K562 (cell line): ENCODE results near the gene CSF1R. TPM values are rescaled to one million over a fixed set of nuclear protein-coding genes. Genes with fewer than 3 reads are reported as not detected.

ENCODE experiments used
- ATAC-seq: fragments of 200-7000 bp; cut with Tn5 transposase; 3 replicates; pipeline ENCODE4 v1.9.1; 2020; ENCODE audit warnings: moderate library complexity
- BruUV-seq: library from RNA; stranded (reverse); fragments of 400-500 nt; replicated peaks from 2 replicates; lab custom pipeline; 2021; lab: Mats Ljungman, UMichigan
- CTCF ChIA-PET: fragments of 300-600 bp; formaldehyde crosslinking; extraction: SDS; loops from one replicate; lab custom pipeline; 2021; ENCODE audit warnings: low intra/inter-chr PET ratio; lab: Yijun Ruan, JAX
- POLR2A ChIA-PET: fragments of 300-600, 350-650 bp; sonication (Branson Sonifier 250); formaldehyde crosslinking; extraction: SDS; loops from one replicate; lab custom pipeline; 2021; ENCODE audit warnings: antibody characterized with exemption, inconsistent platforms; lab: Yijun Ruan, JAX
- DNase-seq, 4 experiments: peaks; one replicate each; pipeline versions ENCODE4 v3.0.0 to v3.0.0-alpha.2; 2011 to 2018; ENCODE audit warnings: low spot score in 3 of 4, mixed read lengths in 3 of 4; ENCODE audit errors: extremely low read depth in 1 of 4
- FAIRE-seq: peaks from 2 replicates; lab custom pipeline; 2011; peaks lifted over from hg19 to GRCh38; lab: Jason Lieb, UNC
- H2AFZ ChIP-seq: 2 replicates; pipeline ENCODE4 v1.6.0; 2011; ENCODE audit warnings: low read depth, low read length, control low read depth, inconsistent platforms
- H3K27ac ChIP-seq: fragments of 200-600 bp; 3 replicates; pipeline ENCODE4 v1.8.0; 2011; ENCODE audit warnings: low read depth, mild to moderate bottlenecking, control low read depth, inconsistent platforms, low read length, moderate library complexity, mixed read lengths; ENCODE audit errors: extremely low read depth
- H3K27me3 ChIP-seq, 2 experiments: fragments of 300-600 bp in 1 of 2; 2 replicates in 1 of 2; 3 replicates in 1 of 2; pipeline versions ENCODE4 v1.6.0 to v1.8.0; 2011; ENCODE audit warnings: inconsistent platforms in 2 of 2, low read length in 2 of 2, mild to moderate bottlenecking in 1 of 2, mixed read lengths in 1 of 2, moderate library complexity in 1 of 2; ENCODE audit not compliant: control insufficient read depth in 2 of 2, insufficient read depth in 2 of 2
- H3K36me3 ChIP-seq: fragments of 300-600 bp; 3 replicates; pipeline ENCODE4 v1.8.0; 2011; ENCODE audit warnings: mild to moderate bottlenecking, low read length, inconsistent platforms; ENCODE audit not compliant: control insufficient read depth, insufficient read depth
- H3K4me1 ChIP-seq, 2 experiments: fragments of 200-600 bp in 1 of 2; replicated peaks in 1 of 2; 2 replicates in 1 of 2; 3 replicates in 1 of 2; pipeline versions ENCODE4 v1.5.1 to v1.8.0; 2011; ENCODE audit warnings: inconsistent platforms in 2 of 2, low read length in 2 of 2, mild to moderate bottlenecking in 1 of 2, mixed read lengths in 1 of 2, moderate library complexity in 1 of 2; ENCODE audit not compliant: control insufficient read depth in 2 of 2, insufficient read depth in 2 of 2
- H3K4me2 ChIP-seq: 2 replicates; pipeline ENCODE4 v1.6.1; 2011; ENCODE audit warnings: low read length, control low read depth, inconsistent platforms, mixed read lengths; ENCODE audit not compliant: insufficient read depth
- H3K4me3 ChIP-seq: fragments of 200-600 bp; sonication (generic), shearing (Covaris generic); 2 replicates; pipeline ENCODE4 v1.5.1; 2016; ENCODE audit warnings: control low read depth, inconsistent platforms
- H3K79me2 ChIP-seq: fragments of 200-600 bp; 3 replicates; pipeline ENCODE4 v1.8.0; 2011; ENCODE audit warnings: low read length, inconsistent platforms; ENCODE audit not compliant: control insufficient read depth, insufficient read depth
- H3K9ac ChIP-seq, 2 experiments: 2 replicates each; pipeline versions ENCODE4 v1.6.0 to v1.6.1; 2011; ENCODE audit warnings: low read depth in 2 of 2, low read length in 2 of 2, control low read depth in 1 of 2, inconsistent platforms in 1 of 2, mild to moderate bottlenecking in 1 of 2, mixed read lengths in 1 of 2; ENCODE audit not compliant: insufficient read depth in 1 of 2
- H3K9me1 ChIP-seq: one replicate; pipeline ENCODE4 v1.6.0; 2011; ENCODE audit warnings: inconsistent platforms, mild to moderate bottlenecking, low read length, moderate library complexity; ENCODE audit not compliant: control insufficient read depth, insufficient read depth
- H3K9me3 ChIP-seq: replicated peaks from 2 replicates; pipeline ENCODE4 v1.5.1; 2011; ENCODE audit warnings: low read depth, low read length, inconsistent platforms; ENCODE audit not compliant: control insufficient read depth, insufficient read depth
- H4K20me1 ChIP-seq: replicated peaks from 2 replicates; pipeline ENCODE4 v1.6.1; 2011; ENCODE audit warnings: low read length, inconsistent platforms, mixed read lengths; ENCODE audit not compliant: control insufficient read depth, insufficient read depth
- CGGBP1 ChIP-seq: fragments of 250-450 bp; sonication (Bioruptor Pico); IDR thresholded peaks from 2 replicates; pipeline ENCODE4 v1.9.0; 2021; ENCODE audit warnings: mild to moderate bottlenecking
- CSDE1 ChIP-seq, 2 experiments: fragments of 450-650 bp; IDR thresholded peaks; 2 replicates each; pipeline ENCODE4 v1.6.1; 2016; ENCODE audit warnings: mild to moderate bottlenecking in 1 of 2
- CTBP1 ChIP-seq: fragments of 450-650 bp; IDR thresholded peaks from 2 replicates; pipeline ENCODE4 v1.6.1; 2016; ENCODE audit warnings: borderline replicate concordance
- DPF2 ChIP-seq: fragments of 450-650 bp; IDR thresholded peaks from 2 replicates; pipeline ENCODE4 v1.6.1; 2016
- ETV5 ChIP-seq: sonication (generic); formaldehyde crosslinking; IDR thresholded peaks from 2 replicates; pipeline ENCODE4 v1.4.0; 2020; ENCODE audit warnings: low read depth, mild to moderate bottlenecking, missing genetic modification reagents
- GTF3C2 ChIP-seq: IDR thresholded peaks from 3 replicates; pipeline ENCODE4 v1.6.1; 2011; ENCODE audit warnings: borderline replicate concordance, mild to moderate bottlenecking, moderate library complexity; ENCODE audit not compliant: insufficient read length; ENCODE audit errors: extremely low read depth
- KAT8 ChIP-seq: fragments of 450-650 bp; IDR thresholded peaks from 2 replicates; pipeline ENCODE4 v1.6.1; 2016; ENCODE audit warnings: low read depth, mild to moderate bottlenecking
- OTX1 ChIP-seq: fragments of 450-650 bp; formaldehyde crosslinking; IDR thresholded peaks from 2 replicates; pipeline ENCODE4 v1.4.0; 2022; ENCODE audit warnings: mild to moderate bottlenecking
- PKNOX1 ChIP-seq: fragments of 450-650 bp; IDR thresholded peaks from 2 replicates; pipeline ENCODE4 v1.6.1; 2016
- PRPF4 ChIP-seq: fragments of 200-400 bp; formaldehyde crosslinking; IDR thresholded peaks from one replicate; pipeline ENCODE4 v1.6.1; 2017; ENCODE audit warnings: low read length, low read depth, mild to moderate bottlenecking; ENCODE audit not compliant: insufficient read depth, poor library complexity, severe bottlenecking
- RAD21 ChIP-seq, 2 experiments: fragments of 250-450 bp in 1 of 2; fragments of 450-650 bp in 1 of 2; sonication (Bioruptor Pico) in 1 of 2; formaldehyde crosslinking in 1 of 2; IDR thresholded peaks in 1 of 2; conservative IDR thresholded peaks in 1 of 2; 2 replicates each; pipeline versions ENCODE4 v1.4.0 to v1.8.0; 2020 to 2022; ENCODE audit warnings: mild to moderate bottlenecking in 2 of 2, moderate library complexity in 1 of 2
- WHSC1 ChIP-seq: IDR thresholded peaks from one replicate; pipeline ENCODE4 v1.6.1; 2012; ENCODE audit warnings: low read length, control low read depth, inconsistent platforms
- YY1 ChIP-seq, 3 experiments: IDR thresholded peaks; 2 replicates each; pipeline ENCODE4 v1.6.1; 2011; ENCODE audit warnings: low read length in 2 of 3, mild to moderate bottlenecking in 2 of 3, moderate library complexity in 2 of 3, borderline replicate concordance in 1 of 3, control low read depth in 1 of 3, low read depth in 1 of 3; ENCODE audit not compliant: insufficient read depth in 3 of 3, insufficient replicate concordance in 2 of 3, control insufficient read depth in 1 of 3, insufficient read length in 1 of 3; ENCODE audit errors: extremely low read depth in 1 of 3
- ZKSCAN3 ChIP-seq: fragments of 250-450 bp; sonication (Bioruptor Pico); IDR thresholded peaks from 2 replicates; pipeline ENCODE4 v1.4.0; 2020
- ZNF512 ChIP-seq: IDR thresholded peaks from 2 replicates; pipeline ENCODE4 v1.6.1; 2016; ENCODE audit warnings: missing genetic modification characterization, missing compliant biosample characterization
- WGBS: fragments of 100-300 bp; shearing (Covaris generic); methylation state at CpG from one replicate; pipeline ENCODE4 v1.1.6; 2016; ENCODE audit warnings: low coverage, mixed read lengths; ENCODE audit not compliant: insufficient coverage; ENCODE audit errors: missing lambda C conversion rate; 5-methylcytosine and 5-hydroxymethylcytosine counted together
- in situ Hi-C: fragments of 300-500 bp; cut with MboI; formaldehyde crosslinking; loops from 4 replicates; pipeline ENCODE4 v1.15.0; 2018; ENCODE audit warnings: inconsistent platforms, mixed read lengths
- intact Hi-C: fragments of 100-400 bp; cut with micrococcal nuclease; formaldehyde crosslinking; loops from 2 replicates; pipeline ENCODE4 v1.14.2; 2022
- polyA plus RNA-seq, 8 experiments: library from polyadenylated mRNA; depleted of rRNA in 4 of 8; stranded (reverse) in 5 of 8; unstranded in 3 of 8; fragments of >200 nt; fragmentation: Nextera tagmentation in 2 of 8; fragmentation: Illumina TruSeq in 1 of 8; extraction: Ambion mirVana in 2 of 8; extraction: Trizol in 1 of 8; gene quantifications; 2 replicates each; pipeline versions ENCODE4 v1.2.1 to v1.2.3, GENCODE V29; 2011 to 2014; ENCODE audit warnings: inconsistent platforms in 1 of 8, missing spikeins in 1 of 8
- total RNA-seq, 7 experiments: library from RNA; depleted of rRNA in 6 of 7; stranded (reverse); fragments of >200 nt in 6 of 7; fragmentation: Illumina TruSeq in 2 of 7; extraction: Trizol in 2 of 7; gene quantifications; 2 replicates each; pipeline versions ENCODE4 v1.2.1 to v1.2.3, GENCODE V29; 2011 to 2021; ENCODE audit warnings: low replicate concordance in 1 of 7

Gene CSF1R
- total and polyA plus RNA-seq, 9 of the 15 experiments (the other 6 are each of a cell fraction or from before 2014, with no cell fraction given) = 0.03 to 0.64 (median 0.20) TPM; not detected in 6

- no peak overlapping the region; the same call in 1 of the 2 replicates for H3K4me2 ChIP-seq
- 0% methylated on average over 4 of the region's 4 CpGs for WGBS
- peaks cover 26 to 72% of the 10 kb centered on the region in 2 experiments for H3K27me3 ChIP-seq
- H3K9me3 ChIP-seq = no peaks in the 10 kb centered on the region
- ChIA-PET POLR2A (interaction anchor here (0.6 to 1.3 kb wide), 5 partner anchors 21 to 627 kb away, joined by 3 to 5 read pairs (median 3); no protein-coding TSS in a partner anchor), CTCF (interaction anchor here (0.6 kb wide), 1 partner anchor 22 kb away, joined by 3 read pairs; no protein-coding TSS in a partner anchor)
- no TSS peak for BruUV-seq
- H4K20me1 ChIP-seq = peaks cover 12% of the 10 kb centered on the region; the same call in 1 of the 2 replicates
- DNase-seq = peak in 2 of 4 experiments; percentile 27 to 40
- H3K36me3 ChIP-seq = no peaks in the 10 kb centered on the region
- no peak overlapping the region for H2AFZ ChIP-seq
- intact Hi-C loops (loop anchor here (10.0 kb wide), 1 partner anchor 49 kb away; no protein-coding TSS in a partner anchor), in situ Hi-C loops (no loop called here)
- H3K4me1 ChIP-seq = peaks cover 0 to 4% of the 10 kb centered on the region in 2 experiments; a peak in 2 of 5 replicates
- no peaks in the 10 kb centered on the region for H3K9me1 ChIP-seq
- no peak overlapping the region for H3K27ac ChIP-seq
- H3K79me2 ChIP-seq = no peaks in the 10 kb centered on the region
- FAIRE-seq = peak; percentile 49
- ATAC-seq = peak; percentile 85
- no peak overlapping the region for H3K4me3 ChIP-seq
- no peak overlapping the region for H3K9ac ChIP-seq
- TF ChIP-seq CGGBP1 (no peak), WHSC1 (no peak), RAD21 (CRISPR knock-in tag; conservative IDR thresholded peaks at IDR 0.05 in 1 of 2, IDR thresholded peaks at IDR 0.05 in 1 of 2) (peak in 1 of 2 experiments; percentile 42; a peak in 2 of 4 replicates), KAT8 (no peak), DPF2 (no peak), ZNF512 (tag) (no peak), YY1 (IDR thresholded peaks at IDR 0.05; ENCODE audit: borderline replicate concordance in 1 of 3, control insufficient read depth in 1 of 3, extremely low read depth in 1 of 3, insufficient read depth in 3 of 3, insufficient read length in 1 of 3, insufficient replicate concordance in 2 of 3, low read depth in 1 of 3, low read length in 2 of 3) (no peak), CSDE1 (IDR thresholded peaks at IDR 0.05) (no peak), ETV5 (CRISPR knock-in tag) (no peak), PRPF4 (no peak), ZKSCAN3 (CRISPR knock-in tag) (no peak), PKNOX1 (peak; percentile 51), OTX1 (CRISPR knock-in tag) (no peak), CTBP1 (0 out of 2 replicates have a peak, but pooled peaks have one; percentile 25), GTF3C2 (no peak)
Observed at GRCh38 chr5:150075806-150076205, 10.5 kb downstream of the CSF1R start.
